Activated effector memory CD4-positive, alpha-beta T cell treated with anti-CD3 and anti-CD28 coated beads, Interleukin-2, amount 50 U/mL, for 16 hours (primary cell): Measurements from ENCODE around the gene SLC26A8.

Source experiments
- DNase-seq: peaks from one replicate; pipeline ENCODE4 v3.0.0-alpha.2; 2020

SLC26A8 gene, protein sequence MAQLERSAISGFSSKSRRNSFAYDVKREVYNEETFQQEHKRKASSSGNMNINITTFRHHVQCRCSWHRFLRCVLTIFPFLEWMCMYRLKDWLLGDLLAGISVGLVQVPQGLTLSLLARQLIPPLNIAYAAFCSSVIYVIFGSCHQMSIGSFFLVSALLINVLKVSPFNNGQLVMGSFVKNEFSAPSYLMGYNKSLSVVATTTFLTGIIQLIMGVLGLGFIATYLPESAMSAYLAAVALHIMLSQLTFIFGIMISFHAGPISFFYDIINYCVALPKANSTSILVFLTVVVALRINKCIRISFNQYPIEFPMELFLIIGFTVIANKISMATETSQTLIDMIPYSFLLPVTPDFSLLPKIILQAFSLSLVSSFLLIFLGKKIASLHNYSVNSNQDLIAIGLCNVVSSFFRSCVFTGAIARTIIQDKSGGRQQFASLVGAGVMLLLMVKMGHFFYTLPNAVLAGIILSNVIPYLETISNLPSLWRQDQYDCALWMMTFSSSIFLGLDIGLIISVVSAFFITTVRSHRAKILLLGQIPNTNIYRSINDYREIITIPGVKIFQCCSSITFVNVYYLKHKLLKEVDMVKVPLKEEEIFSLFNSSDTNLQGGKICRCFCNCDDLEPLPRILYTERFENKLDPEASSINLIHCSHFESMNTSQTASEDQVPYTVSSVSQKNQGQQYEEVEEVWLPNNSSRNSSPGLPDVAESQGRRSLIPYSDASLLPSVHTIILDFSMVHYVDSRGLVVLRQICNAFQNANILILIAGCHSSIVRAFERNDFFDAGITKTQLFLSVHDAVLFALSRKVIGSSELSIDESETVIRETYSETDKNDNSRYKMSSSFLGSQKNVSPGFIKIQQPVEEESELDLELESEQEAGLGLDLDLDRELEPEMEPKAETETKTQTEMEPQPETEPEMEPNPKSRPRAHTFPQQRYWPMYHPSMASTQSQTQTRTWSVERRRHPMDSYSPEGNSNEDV

DNA sequence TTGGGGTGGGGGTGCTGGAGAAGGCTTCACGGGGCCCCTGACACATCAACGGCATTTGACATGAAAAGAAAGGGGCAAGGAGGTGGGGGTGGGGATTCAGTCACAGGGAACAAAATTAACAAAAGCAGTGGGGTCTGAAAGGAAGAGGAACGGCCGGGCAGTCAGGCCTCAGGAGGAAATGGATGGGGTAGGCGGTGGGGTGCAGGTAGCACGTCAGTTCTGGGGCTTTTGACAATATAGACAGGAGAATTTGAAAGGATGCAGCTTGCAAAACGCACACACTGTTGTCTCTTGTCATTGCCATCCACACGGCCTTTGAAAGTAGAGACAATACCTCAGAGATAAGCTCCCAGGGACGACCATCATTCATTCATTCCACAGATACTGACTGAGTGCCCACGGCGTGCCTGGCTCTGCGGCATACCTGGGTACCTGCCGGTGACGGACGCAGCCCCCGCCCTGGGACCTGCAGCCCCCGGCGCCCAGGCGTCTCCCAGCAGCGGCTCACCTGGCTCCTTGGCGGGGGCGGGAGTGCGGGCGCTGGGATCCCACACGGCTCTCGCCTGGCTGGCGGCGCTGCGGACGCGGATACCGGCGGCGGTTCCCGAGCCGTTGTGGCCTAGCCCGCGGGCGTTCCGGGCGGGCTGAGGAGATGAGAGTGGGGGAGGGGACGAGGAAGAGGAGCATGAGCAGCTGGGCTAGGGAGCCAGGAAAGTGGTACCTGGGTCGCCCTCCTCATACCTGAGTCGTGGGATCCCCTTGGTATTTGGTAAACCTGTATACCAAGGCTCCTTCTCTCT, at the start of gene SLC26A8:
Gene SLC26A8 (minus strand): TSS at position 646 of the 800 bp plus-strand sequence. CDS start 4,934 bp downstream, outside the sequence.
- DNase-seq: no peak

DNA sequence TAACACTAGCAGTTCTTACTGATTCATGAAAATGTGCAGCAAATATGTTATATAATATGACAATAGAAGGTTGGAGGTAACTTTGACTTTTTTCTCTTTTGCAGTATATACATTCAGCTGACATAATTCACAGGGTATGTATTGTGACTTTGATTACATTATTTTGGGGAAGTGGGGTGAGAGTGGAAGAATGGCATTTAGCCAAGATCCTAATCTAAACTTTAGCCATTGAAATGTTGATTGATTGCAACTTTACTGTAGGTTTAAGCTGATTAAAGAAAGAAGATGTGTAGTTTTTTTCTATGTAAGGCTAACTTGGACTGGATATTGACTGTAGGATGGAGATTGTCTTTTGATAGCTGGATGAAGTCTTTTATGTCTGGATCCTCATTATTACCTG, 49.1 kb upstream of the SLC26A8 start:
- no peak for DNase-seq

DNA sequence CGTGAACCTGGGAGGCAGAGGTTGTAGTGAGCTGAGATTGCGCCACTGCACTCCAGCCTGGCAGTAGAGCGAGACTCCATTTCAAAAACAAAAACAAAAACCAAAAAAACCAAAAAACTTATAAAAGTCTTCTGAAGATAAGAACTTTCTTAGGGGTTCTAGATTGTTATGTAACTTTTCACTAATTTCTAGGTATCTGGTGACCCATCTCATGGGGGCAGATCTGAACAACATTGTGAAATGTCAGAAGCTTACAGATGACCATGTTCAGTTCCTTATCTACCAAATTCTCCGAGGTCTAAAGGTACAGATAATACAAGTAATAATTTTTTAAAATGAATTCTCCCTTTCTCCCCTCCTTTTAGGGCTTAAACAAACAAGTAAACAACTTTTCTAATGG, 48.2 kb upstream of the SLC26A8 start:
- no peak for DNase-seq

DNA sequence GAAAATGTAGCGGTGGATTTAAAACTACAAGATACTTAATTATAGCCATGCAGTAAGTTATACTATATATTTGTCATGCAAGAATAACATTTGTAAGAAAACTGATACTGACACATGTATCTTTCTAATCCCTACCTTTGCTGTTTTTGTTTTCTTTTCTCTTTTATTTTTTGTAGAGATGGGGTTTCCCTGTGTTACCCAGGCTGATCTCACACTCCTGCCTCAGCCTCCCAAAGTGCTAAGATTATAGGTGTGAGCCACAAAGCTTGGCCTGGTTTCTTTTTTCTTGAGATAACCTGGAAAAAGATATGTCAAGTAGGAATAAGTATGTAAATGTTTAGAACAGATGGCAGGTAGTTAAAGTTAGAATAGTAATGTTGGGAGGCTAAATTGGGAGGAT, 47.3 kb upstream of the SLC26A8 start:
- DNase-seq: no peak

DNA sequence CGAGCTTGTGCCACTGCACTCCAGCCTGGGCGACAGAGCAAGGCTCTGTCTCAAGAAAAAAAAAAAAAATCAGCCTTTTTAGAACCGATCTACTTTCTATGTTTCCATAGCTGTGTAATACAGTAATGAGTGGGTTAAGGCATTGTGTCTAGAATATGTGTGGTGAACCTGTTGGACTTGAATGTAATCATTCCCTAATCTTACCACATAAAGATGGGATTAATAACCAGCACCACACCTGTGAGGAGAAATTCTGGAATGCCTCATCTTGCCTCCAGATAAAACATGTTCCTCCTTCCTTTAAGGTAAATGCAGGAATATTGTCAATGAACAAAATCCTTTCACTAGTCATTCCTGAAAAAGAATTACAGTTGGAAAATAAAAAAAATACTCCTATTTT, 46.8 kb upstream of the SLC26A8 start:
- DNase-seq: no peak

DNA sequence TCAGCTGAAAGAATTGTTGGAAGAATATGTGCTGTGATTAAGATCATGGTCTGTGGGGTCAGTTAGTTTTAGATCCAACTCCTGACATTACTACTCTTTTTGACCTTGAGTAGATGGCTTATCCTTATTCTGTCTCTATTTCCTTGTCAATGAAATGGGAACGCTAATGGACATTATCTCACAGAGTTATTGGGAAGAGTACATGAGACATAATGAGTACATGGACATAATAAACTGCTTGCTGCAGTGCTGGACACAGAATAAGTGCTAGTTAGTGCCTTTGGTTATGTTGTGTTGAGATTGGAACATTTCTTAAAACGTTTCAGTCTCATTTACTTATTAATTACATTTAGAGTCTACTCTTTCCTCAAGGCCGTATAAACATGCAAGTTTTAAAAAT, 45.8 kb upstream of the SLC26A8 start:
- no peak for DNase-seq

DNA sequence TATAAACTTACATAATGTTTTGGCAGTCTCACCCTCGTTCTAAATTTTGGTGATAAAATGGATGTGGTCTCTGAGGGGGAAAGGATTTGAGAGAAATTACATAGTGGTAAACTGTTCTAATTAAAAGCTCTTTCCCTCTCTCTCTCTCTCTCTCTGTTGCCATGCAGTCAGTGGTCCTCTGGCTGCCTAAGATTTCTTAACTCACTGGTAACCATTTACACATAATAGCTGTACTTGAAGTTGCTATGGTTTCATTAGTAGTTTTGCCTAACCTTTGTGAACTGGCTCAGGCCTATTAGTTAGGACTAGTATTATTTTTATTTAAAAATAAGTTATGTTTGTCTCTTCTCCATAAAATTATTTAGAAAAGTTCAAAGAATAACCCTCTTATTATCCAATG, 45.1 kb upstream of the SLC26A8 start:
- no peak for DNase-seq

DNA sequence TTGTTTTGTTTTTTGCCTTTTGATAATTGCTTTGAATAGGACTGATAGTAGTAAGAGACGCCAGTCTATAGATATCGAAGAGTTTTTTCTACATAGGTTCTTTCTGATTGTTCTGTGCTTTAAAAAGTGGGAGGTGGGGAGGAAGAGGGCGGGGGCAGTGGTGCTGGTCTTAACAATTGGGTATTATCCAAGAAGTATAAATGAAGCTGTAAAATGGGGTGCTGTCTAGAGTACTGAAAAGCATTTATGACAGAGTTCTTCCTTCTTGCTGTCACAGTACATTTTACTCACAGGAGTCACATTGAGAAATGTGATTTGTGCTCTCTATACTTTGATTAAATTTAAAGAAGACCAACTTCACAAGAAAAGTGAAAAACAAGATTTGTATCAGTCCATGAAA, 44.1 kb upstream of the SLC26A8 start:
- no peak for DNase-seq

DNA sequence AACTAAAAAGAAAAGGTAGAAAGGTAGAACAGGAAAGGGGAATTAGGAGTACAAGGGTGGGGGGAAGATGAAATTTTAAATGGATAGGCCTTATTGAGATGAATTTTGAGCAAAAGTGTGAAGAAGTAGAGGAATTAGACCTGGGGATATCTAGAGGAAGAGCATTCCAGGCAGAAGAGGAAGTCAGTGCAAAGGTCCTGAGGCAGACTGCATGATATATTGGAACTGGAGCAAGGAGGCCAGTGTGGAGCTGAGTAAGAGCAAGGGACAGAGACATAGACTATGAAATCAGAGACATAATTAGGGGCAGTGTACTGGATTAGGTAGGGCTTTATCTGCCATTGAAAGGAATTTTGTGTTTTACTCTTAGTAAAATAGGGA, 43.6 kb upstream of the SLC26A8 start:
- no peak for DNase-seq

DNA sequence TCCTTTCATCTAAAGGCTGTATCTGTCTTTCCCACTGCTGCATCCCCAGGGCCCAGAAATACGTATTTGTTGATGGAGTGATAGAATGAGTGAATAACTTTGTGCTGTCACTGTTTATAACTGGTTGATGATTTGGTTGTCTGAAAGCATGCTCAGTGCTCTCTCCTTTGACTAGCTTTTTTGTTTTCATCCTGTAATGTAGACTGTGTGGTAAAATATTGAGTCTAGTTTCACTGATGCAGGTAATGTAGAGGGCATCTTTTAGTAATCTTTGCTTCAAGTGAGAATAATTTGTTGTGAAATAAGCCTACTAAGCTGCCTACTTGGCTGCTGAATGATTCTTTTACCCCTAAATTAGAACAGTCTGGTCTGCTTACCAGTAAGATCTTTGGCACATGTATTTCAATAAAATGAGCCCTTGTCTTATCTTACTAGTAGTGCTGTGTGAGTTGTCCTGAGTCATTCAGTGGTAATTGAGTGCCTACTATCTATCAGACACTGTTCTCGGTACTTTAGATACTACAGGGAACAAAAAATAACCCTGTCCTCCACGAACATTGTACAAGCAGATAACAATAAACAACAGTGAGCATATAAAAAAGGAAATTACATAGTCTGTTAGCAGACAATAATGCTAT, 43.1 kb upstream of the SLC26A8 start:
- DNase-seq: no peak

DNA sequence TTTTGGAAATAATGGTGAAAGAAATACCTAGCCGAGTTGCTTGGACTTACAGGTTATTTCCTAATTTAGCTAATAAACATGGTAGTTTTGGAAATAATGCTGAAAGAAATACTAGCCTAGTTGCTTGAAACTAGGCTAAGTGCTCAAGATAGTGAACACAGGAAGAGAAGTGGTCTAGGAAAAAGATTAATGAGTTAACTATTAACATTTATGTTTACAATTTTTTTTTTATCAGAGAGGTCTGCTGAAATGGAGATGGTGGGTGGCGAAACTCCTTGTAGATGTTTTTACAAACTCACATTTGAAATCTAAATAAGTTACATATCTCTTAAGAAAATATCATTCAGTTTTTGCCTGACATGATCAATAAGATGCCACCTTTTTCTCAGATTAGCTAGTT, 42.4 kb upstream of the SLC26A8 start:
- no peak for DNase-seq

DNA sequence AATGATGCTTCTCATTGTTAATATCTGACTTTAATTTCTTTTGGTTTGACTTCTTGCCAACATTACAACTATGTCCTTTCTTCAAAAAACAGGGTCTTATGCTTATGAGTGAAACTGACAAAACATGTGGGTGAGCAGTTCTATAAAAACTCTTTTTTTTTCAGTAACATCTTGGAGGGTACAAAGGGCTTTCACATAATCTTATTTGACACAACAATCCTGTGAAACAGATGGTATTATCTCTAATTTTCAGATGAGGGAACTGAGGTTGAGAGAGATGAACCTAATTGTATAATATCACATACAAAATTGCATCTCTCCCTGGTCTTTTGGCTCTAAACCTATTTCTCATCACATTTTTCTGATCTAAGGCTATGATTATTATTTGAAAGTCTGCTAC, 41.5 kb upstream of the SLC26A8 start:
- no peak for DNase-seq

DNA sequence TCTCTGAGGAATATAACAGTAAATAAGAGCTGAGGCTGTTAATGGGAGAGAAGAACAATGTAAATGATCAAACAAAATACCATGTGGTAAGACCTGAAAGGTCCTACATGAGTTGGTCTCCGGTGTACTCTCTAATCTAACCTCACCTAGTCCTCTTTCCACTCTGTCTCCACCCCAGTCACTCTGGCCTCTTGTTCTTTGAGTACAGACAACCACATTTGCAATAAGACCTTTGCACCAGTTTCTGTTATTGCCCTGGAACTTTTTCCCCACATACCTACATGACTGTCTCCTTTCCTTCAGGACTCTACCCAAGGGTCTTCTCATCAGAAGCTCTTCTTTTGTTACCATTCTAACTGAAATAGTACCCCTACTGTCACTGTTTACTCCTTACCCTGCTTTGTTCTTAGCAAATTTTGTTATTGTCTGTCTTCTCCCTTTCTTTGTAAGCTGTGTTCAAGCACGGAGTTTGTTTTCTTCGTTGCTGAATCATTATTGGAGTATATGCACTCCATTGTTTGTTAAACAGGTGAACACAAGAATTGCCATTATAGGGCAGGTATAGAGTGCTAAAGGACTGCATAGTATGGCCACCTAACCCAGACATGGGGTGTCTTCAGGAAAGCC, 40.4 kb upstream of the SLC26A8 start:
- no peak for DNase-seq

DNA sequence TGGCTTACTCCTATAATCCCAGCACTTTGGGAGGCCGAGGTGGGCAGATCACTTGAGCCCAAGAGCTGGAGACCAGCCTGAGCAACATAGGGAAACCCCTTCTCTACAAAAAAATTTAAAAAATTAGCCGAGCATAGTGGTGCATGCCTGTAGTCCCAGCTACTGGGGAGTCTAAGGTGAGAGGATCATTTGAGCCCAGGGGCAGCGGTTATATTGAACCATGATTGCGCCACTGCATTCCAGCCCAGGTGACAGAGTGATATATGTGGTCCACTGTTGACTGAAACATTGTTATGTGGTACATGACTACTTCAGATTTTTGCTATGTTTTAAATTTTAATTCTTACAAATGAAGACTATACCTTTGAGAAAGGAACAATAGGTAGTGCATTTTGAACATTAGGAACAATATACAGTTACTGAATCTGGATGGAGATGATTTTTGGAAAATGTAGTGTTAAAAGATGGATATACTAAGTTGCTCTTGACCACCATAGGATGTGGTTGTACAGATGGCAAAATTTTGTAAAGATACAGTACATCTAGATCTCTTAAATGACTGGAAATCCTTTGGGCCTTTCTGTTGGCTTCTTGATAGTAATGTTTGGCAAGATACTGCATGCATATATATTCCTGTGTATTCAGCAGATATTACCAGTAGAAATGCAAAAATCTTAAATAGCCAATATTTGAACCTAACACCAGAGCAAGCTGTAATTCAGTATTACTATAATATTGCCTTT, 39.0 kb upstream of the SLC26A8 start:
- no peak for DNase-seq

DNA sequence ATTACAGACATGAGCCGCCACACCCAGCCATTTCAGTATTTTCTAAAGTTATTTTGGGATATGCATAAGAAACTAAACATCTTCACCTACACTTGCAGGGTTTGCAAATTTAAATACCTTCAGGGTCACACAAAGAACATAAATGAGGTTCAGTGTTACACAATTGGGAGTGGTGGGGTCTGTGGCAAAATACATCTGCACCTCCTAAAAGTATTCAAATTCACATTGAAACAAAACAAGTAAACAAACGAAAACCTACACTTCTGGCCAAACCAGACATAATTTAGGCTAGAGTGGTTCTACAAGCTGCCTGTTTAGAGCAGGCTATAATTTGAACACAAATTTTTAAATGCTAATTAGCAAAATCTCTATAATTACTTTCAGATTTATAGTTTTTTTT, 37.8 kb upstream of the SLC26A8 start:
- no peak for DNase-seq

DNA sequence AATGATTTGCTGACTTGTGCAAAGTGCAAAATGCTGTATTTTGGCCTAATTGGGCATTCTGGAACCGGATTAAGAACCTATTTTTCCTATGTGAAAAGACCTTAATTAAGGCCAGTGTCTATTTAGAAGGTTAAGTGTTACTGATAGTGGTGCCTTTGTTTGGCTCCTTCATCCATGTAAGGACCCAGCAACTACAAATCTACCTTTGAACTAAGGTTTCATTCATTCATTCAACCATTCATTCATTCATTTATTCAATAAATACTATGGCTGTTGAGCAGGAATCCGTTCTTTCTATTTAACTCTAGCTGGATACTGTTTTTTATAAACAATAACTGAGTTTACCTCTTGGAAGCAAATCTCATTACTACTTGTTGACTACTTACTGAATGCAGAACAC, 36.8 kb upstream of the SLC26A8 start:
- DNase-seq: no peak

DNA sequence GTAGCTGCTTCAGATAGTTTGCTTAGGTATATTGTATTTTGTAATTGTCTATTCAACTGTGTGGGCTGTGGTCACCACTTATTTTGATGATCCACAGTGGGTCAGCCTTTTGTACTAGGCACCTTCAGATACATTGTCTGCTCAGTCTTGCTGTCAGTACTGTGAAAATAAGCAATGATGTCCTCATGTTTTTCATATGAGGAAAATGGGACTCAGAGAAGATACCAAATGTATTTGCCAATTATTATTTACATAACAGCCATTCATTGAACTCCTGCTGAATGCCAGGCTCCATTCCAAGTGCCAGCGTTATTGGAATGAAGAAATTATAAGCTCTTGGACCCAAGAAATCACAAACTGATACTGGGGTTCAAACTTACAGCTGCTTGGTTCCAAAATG, 31.7 kb upstream of the SLC26A8 start:
- DNase-seq: no peak

DNA sequence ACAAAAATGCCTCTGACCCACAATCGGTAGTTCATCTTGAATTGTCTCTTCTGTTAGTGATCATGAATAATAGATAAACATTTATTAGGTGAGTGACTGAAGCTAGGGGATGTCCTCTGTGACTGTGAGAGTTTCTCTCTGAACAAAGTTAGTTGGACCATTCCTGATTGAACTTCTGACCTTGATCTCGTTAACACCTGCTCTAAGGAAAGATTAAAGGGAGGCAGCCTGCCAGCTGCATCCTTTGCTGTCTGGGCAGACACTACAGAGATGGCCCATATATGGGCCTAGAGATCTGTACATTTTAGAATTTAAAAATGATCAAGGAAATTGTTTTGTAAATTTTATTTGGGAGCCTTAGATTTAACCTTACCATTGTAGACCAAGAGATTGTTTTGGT, 30.5 kb upstream of the SLC26A8 start:
- DNase-seq: no peak

DNA sequence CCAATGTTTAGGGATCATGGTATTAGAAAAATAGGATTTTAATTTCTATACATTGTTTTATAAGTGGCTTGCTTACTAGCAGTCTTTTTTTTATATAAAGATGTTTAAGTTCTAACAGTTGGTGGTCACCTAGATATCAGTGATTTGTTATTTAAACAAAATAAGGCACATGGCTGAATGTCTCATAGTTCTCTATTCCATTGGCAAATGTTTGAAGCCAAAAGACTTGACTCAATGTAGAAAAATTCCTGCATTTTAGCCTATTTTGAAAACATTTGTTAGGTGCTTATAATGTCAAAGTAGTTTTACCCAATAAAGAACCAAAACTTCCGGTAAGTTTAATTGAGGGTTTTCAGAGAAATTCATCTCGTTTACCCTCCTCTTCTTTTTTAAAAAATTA, 30.0 kb upstream of the SLC26A8 start:
- no peak for DNase-seq

DNA sequence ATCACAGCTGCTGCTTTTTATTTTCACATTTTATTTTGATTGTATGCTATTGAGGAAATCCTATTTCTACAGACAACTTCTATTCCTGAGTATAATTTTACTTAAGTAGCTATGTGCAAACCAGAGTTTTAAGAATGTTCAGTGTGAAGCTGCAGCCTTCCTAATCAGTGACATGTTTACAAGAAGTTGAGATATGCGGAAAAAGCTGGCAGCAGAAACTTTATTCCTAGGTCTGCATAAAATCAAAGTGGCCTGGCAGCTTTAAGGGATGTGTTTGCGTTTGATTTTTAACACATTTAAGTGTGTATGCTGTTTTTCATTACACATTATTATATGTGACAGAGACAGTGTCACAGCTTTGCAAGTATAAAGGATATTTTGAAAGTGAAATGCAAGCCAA, 29.4 kb upstream of the SLC26A8 start:
- DNase-seq: no peak

DNA sequence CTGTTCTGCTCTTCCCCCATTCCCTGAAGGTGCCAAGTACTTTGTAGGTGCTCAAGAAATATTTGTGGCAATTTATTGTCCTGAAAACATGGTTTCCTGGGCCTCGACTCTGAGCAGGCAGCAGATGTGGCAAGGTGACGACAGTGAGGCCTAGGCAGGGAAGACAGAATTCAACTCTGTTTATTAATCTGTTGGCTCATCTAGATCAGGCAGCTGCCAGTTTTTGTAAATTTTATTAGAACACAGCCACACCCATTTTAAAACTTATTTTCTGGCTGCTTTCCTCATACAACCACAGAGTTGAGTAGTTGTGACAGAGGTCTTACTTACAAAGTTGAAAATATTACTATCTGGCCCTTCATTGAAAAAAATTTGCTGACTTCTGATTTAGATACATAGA, 27.7 kb upstream of the SLC26A8 start:
- DNase-seq: no peak
